HEK293T (cell line): ENCODE measurements around the gene PTPRE.

ENCODE experiments used
- ARNT ChIP-seq: fragments of 450-650 bp; IDR thresholded peaks from 2 replicates; pipeline ENCODE4 v1.6.1; 2017; ENCODE audit warnings: mild to moderate bottlenecking
- CTBP1 ChIP-seq: fragments of 450-650 bp; IDR thresholded peaks from 2 replicates; pipeline ENCODE4 v1.6.1; 2016; ENCODE audit warnings: borderline replicate concordance
- ELF4 ChIP-seq: fragments of 450-650 bp; IDR thresholded peaks from 2 replicates; pipeline ENCODE4 v1.6.1; 2017; ENCODE audit warnings: antibody characterized with exemption
- FOXA1 ChIP-seq: fragments of 450-650 bp; IDR thresholded peaks from 2 replicates; pipeline ENCODE4 v1.6.1; 2016; ENCODE audit warnings: mild to moderate bottlenecking
- FOXK2 ChIP-seq: fragments of 450-650 bp; IDR thresholded peaks from 2 replicates; pipeline ENCODE4 v1.6.1; 2016; ENCODE audit warnings: mild to moderate bottlenecking
- FOXM1 ChIP-seq: fragments of 450-650 bp; IDR thresholded peaks from 2 replicates; pipeline ENCODE4 v1.6.1; 2017; ENCODE audit warnings: mild to moderate bottlenecking, borderline replicate concordance
- HDGF ChIP-seq: fragments of 450-650 bp; IDR thresholded peaks from 2 replicates; pipeline ENCODE4 v1.6.1; 2017; ENCODE audit warnings: antibody characterized with exemption, borderline replicate concordance
- LEF1 ChIP-seq: fragments of 450-650 bp; IDR thresholded peaks from 2 replicates; pipeline ENCODE4 v1.6.1; 2017; ENCODE audit warnings: mild to moderate bottlenecking, borderline replicate concordance
- NFRKB ChIP-seq: fragments of 450-650 bp; IDR thresholded peaks from 2 replicates; pipeline ENCODE4 v1.6.1; 2016; ENCODE audit warnings: mild to moderate bottlenecking, moderate library complexity
- PKNOX1 ChIP-seq: fragments of 450-650 bp; IDR thresholded peaks from 2 replicates; pipeline ENCODE4 v1.6.1; 2016
- SP1 ChIP-seq: fragments of 450-650 bp; IDR thresholded peaks from 2 replicates; pipeline ENCODE4 v1.6.1; 2017
- SUZ12 ChIP-seq: fragments of 450-650 bp; IDR thresholded peaks from 2 replicates; pipeline ENCODE4 v1.6.1; 2016; ENCODE audit warnings: mild to moderate bottlenecking
- TARDBP ChIP-seq: fragments of 450-650 bp; IDR thresholded peaks from 2 replicates; pipeline ENCODE4 v1.6.1; 2016
- ZNF384 ChIP-seq: fragments of 450-650 bp; IDR thresholded peaks from 2 replicates; pipeline ENCODE4 v1.6.1; 2016

DNA sequence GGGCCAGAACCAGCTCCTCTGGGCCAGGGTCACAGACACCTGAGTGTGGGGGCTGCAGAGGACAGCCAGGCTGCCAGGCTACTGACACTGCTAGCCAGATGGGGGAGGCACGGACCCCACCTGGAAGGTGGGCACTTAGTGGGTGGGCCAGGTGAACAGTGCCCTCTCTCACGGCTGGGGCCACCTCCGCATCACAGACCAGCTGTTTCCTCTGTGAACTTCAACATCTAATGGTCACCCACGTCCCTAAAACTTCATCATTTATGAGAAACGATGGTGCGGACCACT, 138.9 kb downstream of the PTPRE start:
- TF ChIP-seq PKNOX1 (no peak), ELF4 (no peak), SUZ12 (no peak), SP1 (no peak), FOXM1 (no peak), ZNF384 (no peak), FOXA1 (no peak), FOXK2 (no peak), ARNT (no peak), NFRKB (no peak), TARDBP (no peak), LEF1 (no peak), HDGF (no peak), CTBP1 (no peak)
